BLaER1 treated with 17β-estradiol and CSF1 and Interleukin-3, amounts not matched to agents 10 nM and 100 nM (cell line): ENCODE data around the gene PHF1.

Experiments used
- H3K27ac ChIP-seq, 11 experiments: shearing (Covaris generic); formaldehyde crosslinking; 2 replicates each; pipeline ENCODE4 v1.8.1; 2022
- H3K27me3 ChIP-seq, 11 experiments: shearing (Covaris generic); formaldehyde crosslinking; 2 replicates each; pipeline ENCODE4 v1.8.1; 2022
- H3K36me3 ChIP-seq, 11 experiments: shearing (Covaris generic); formaldehyde crosslinking; 2 replicates each; pipeline ENCODE4 v1.8.1; 2022
- H3K4me1 ChIP-seq, 10 experiments: shearing (Covaris generic); formaldehyde crosslinking; 2 replicates each; pipeline ENCODE4 v1.8.1; 2022
- H3K4me2 ChIP-seq, 11 experiments: shearing (Covaris generic); formaldehyde crosslinking; 2 replicates each; pipeline ENCODE4 v1.8.1; 2022
- H3K4me3 ChIP-seq, 10 experiments: shearing (Covaris generic); formaldehyde crosslinking; 2 replicates each; pipeline ENCODE4 v1.8.1; 2022
- H3K9ac ChIP-seq, 11 experiments: shearing (Covaris generic); formaldehyde crosslinking; 2 replicates each; pipeline ENCODE4 v1.8.1; 2022
- H3K9me3 ChIP-seq, 11 experiments: shearing (Covaris generic); formaldehyde crosslinking; replicated peaks in 1 of 11; 2 replicates each; pipeline ENCODE4 v1.8.1; 2022
- H4K20me1 ChIP-seq, 11 experiments: shearing (Covaris generic); formaldehyde crosslinking; 2 replicates each; pipeline ENCODE4 v1.8.1; 2022
- Cebpa-rat ChIP-seq, 11 experiments: shearing (Covaris generic); IDR thresholded peaks; 2 replicates each; pipeline ENCODE4 v1.8.1; 2022

Gene PHF1

DNA sequence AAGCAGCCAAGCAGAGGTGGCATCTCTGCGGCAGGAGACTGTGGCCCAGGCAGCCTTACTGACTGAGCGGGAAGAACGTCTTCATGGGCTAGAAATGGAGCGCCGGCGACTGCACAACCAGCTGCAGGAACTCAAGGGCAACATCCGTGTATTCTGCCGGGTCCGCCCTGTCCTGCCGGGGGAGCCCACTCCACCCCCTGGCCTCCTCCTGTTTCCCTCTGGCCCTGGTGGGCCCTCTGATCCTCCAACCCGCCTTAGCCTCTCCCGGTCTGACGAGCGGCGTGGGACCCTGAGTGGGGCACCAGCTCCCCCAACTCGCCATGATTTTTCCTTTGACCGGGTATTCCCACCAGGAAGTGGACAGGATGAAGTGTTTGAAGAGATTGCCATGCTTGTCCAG, 5.9 kb upstream of the PHF1 start:
- Histone ChIP-seq H3K4me2 (peak overlapping the region in 10 of 11 experiments; percentile 4 to 53 (median 24); a peak in 14 of 22 replicates), H3K27ac (peak overlapping the region in 4 of 11 experiments; percentile 7 to 29 (median 17); a peak in 5 of 22 replicates), H3K9me3 (no peaks in the 10 kb centered on the region), H3K36me3 (peaks cover 0 to 90% (median 88%) of the 10 kb centered on the region in 11 experiments; a peak in 18 of 22 replicates), H3K4me3 (no peak overlapping the region), H3K9ac (peak overlapping the region in 9 of 11 experiments; percentile 12 to 46 (median 28); a peak in 7 of 22 replicates), H3K4me1 (peaks cover 22 to 40% (median 33%) of the 10 kb centered on the region in 10 experiments), H3K27me3 (no peaks in the 10 kb centered on the region), H4K20me1 (peaks cover 0 to 48% (median 18%) of the 10 kb centered on the region in 11 experiments; a peak in 12 of 22 replicates)
- no peak for TF ChIP-seq Cebpa-rat (IDR thresholded peaks at IDR 0.05)

DNA sequence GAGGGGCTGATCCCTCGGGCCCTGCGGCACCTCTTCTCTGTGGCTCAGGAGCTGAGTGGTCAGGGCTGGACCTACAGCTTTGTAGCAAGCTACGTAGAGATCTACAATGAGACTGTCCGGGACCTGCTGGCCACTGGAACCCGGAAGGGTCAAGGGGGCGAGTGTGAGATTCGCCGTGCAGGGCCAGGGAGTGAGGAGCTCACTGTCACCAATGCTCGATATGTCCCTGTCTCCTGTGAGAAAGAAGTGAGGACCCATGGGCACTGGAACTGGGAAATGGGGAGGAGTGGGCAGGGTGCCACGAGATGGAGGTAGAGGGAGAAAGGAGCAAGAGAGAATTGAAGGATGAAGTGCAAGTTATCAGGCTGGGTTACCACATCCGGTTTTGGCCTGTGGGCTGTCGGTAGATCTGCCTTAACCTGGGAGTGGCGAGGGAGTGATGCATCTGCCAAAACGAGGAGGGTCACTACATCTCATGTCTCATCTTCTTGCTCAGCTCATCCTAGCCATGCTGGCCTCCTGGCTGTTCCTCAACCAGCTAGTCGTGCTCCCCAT, 5.4 kb upstream of the PHF1 start:
- Histone ChIP-seq H4K20me1 (peaks cover 0 to 48% (median 18%) of the 10 kb centered on the region in 11 experiments; a peak in 12 of 22 replicates), H3K27ac (peak overlapping the region in 4 of 11 experiments; percentile 7 to 29 (median 17); a peak in 6 of 22 replicates), H3K4me3 (no peak overlapping the region), H3K9ac (peak overlapping the region in 9 of 11 experiments; percentile 12 to 46 (median 27); a peak in 7 of 22 replicates), H3K27me3 (no peaks in the 10 kb centered on the region), H3K36me3 (peaks cover 0 to 84% (median 82%) of the 10 kb centered on the region in 11 experiments; a peak in 18 of 22 replicates), H3K4me2 (peak overlapping the region in 10 of 11 experiments; percentile 4 to 53 (median 21); a peak in 15 of 22 replicates), H3K4me1 (peaks cover 23 to 40% (median 33%) of the 10 kb centered on the region in 10 experiments), H3K9me3 (no peaks in the 10 kb centered on the region)
- TF ChIP-seq Cebpa-rat (IDR thresholded peaks at IDR 0.05) = no peak

DNA sequence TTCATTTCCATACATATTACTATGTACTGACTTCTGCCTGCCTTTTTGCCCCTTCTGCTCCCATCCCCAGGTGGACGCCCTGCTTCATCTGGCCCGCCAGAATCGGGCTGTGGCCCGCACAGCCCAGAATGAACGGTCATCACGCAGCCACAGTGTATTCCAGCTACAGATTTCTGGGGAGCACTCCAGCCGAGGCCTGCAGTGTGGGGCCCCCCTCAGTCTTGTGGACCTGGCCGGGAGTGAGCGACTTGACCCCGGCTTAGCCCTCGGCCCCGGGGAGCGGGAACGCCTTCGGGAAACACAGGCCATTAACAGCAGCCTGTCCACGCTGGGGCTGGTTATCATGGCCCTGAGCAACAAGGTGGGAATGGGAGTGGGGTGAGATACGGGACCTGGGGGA, 4.7 kb upstream of the PHF1 start:
- no peak for TF ChIP-seq Cebpa-rat (IDR thresholded peaks at IDR 0.05)

DNA sequence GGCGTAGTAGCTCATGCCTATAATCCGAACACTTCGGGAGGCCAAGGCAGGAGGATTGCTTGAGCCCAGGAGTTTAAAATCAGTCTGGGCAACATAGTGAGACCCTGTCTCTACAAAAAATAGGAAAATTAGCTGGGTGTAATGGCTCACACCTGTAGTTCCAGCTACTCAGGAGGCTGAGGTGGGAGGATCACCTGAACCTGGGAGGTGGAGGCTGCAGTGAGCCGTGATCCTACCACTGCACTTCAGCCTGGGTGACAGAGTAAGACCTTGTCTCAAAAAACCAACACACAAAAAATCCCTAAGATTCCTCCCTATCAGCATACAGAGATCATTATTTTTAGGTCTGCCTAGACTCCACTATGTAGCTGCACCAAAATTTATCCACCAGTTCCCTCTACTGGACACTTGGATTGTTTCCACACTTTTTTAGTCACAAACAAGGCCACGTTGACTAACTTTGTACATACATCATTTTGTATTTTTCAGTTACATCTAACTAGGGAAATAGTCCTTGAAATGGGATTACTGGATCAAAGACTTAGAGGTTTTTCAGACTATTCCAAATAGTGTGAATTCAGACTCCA, 3.6 kb upstream of the PHF1 start:
- H3K9me3 ChIP-seq = no peaks in the 10 kb centered on the region
- H3K27me3 ChIP-seq = no peaks in the 10 kb centered on the region
- H3K4me1 ChIP-seq = peaks cover 34 to 51% (median 42%) of the 10 kb centered on the region in 10 experiments
- 0 out of 22 replicates have a peak overlapping the region, but pooled peaks of 1 of the 11 experiments have one; percentile 43 for H3K4me2 ChIP-seq
- no peak for TF ChIP-seq Cebpa-rat (IDR thresholded peaks at IDR 0.05)
- H3K9ac ChIP-seq = peak overlapping the region in 4 of 11 experiments; percentile 2 to 18 (median 5); a peak in 5 of 22 replicates
- peaks cover 0 to 45% (median 18%) of the 10 kb centered on the region in 11 experiments; a peak in 13 of 22 replicates for H4K20me1 ChIP-seq
- no peak overlapping the region for H3K27ac ChIP-seq
- H3K4me3 ChIP-seq = no peak overlapping the region
- peaks cover 0 to 68% (median 65%) of the 10 kb centered on the region in 11 experiments; a peak in 18 of 22 replicates for H3K36me3 ChIP-seq

More for the DNA sequence above, 4.7 kb upstream of the PHF1 start:
- peak overlapping the region in 4 of 11 experiments; percentile 18 to 41 (median 21); a peak in 2 of 22 replicates for H3K9ac ChIP-seq
- H4K20me1 ChIP-seq = peaks cover 0 to 48% (median 18%) of the 10 kb centered on the region in 11 experiments; a peak in 12 of 22 replicates
- H3K4me3 ChIP-seq = no peak overlapping the region
- H3K4me1 ChIP-seq = peaks cover 23 to 40% (median 33%) of the 10 kb centered on the region in 10 experiments
- H3K27me3 ChIP-seq = no peaks in the 10 kb centered on the region
- peaks cover 0 to 78% (median 76%) of the 10 kb centered on the region in 11 experiments; a peak in 18 of 22 replicates for H3K36me3 ChIP-seq
- H3K9me3 ChIP-seq = no peaks in the 10 kb centered on the region
- no peak overlapping the region; a peak in 1 of 22 replicates for H3K27ac ChIP-seq
- peak overlapping the region in 2 of 11 experiments; percentile 47 to 49; a peak in 1 of 22 replicates for H3K4me2 ChIP-seq

DNA sequence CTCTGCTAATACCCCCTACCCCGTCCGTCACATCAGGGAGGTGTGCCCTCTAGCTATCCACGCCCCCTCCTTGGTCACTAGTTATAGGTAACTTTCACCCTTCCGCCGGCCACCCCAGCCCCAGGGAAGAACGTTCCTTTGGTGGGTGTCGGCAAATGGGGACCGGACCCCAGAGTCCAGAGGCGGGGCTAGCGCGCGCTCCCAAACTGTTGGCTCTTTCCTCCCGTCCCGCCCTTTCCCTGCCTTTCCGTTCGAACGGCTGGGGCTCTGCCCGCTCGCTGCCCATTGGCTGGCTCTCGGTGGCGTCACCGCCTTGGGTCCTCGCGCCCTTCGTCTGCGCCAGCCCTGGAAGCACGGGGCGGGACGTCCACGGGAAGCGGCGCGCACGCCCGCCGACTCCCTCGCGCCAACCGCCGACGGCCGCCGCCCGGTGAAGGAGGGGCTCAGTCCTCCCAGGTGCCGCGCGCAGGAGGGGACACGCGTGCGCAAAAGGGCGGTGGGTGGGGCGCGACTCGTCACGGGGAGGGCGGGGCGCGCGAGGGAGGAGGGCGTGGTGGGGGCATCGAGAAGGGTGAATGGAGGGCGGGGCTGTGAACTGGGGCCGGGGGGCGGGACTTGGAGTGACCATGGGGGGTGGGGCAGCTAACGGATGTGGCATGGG, 634 bp upstream of the PHF1 start:
- H3K9me3 ChIP-seq = no peaks in the 10 kb centered on the region
- peak overlapping the region; percentile 73 to 93 (median 84); a peak in 21 of 22 replicates for H3K27ac ChIP-seq
- H3K4me3 ChIP-seq = peak overlapping the region; percentile 73 to 86 (median 78)
- H3K9ac ChIP-seq = peak overlapping the region; percentile 78 to 90 (median 85)
- peaks cover 55 to 62% (median 58%) of the 10 kb centered on the region in 10 experiments for H3K4me1 ChIP-seq
- no peak for TF ChIP-seq Cebpa-rat (IDR thresholded peaks at IDR 0.05)
- H3K4me2 ChIP-seq = peak overlapping the region; percentile 85 to 97 (median 92)
- no peaks in the 10 kb centered on the region for H3K27me3 ChIP-seq
- peaks cover 26 to 67% (median 61%) of the 10 kb centered on the region in 11 experiments for H3K36me3 ChIP-seq
- H4K20me1 ChIP-seq = peaks cover 5 to 43% (median 18%) of the 10 kb centered on the region in 11 experiments; a peak in 15 of 22 replicates

DNA sequence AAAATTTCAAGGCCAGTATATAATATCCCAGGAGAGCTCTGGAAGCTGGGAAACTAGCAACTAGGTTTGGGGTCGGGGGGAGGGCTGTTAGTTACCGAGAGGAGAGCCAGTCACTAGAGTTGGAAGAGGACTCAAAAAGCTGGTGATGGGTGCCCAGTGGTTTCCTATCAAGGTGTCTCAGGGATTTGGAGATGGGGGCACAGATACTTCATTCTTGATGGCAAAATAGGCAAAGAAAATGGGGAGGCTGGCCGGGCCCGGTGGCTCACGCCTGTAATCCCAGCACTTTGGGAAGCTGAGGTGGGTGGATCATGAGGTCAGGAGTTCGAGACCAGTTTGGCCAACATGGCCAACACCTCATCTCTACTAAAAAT, 805 bp downstream of the PHF1 start:
- peaks cover 39 to 67% (median 61%) of the 10 kb centered on the region in 11 experiments for H3K36me3 ChIP-seq
- peak overlapping the region in 10 of 11 experiments; percentile 75 to 93 (median 84); a peak in 20 of 22 replicates for H3K27ac ChIP-seq
- H3K27me3 ChIP-seq = no peaks in the 10 kb centered on the region
- H3K9me3 ChIP-seq = no peaks in the 10 kb centered on the region
- peak overlapping the region; percentile 87 to 99 (median 93) for H3K4me2 ChIP-seq
- H3K4me1 ChIP-seq = peaks cover 62 to 67% (median 65%) of the 10 kb centered on the region in 10 experiments
- peak overlapping the region; percentile 77 to 90 (median 84) for H3K9ac ChIP-seq
- peak overlapping the region; percentile 73 to 86 (median 78) for H3K4me3 ChIP-seq
- TF ChIP-seq Cebpa-rat (IDR thresholded peaks at IDR 0.05) = no peak
- peaks cover 6 to 43% (median 20%) of the 10 kb centered on the region in 11 experiments; a peak in 13 of 22 replicates for H4K20me1 ChIP-seq

DNA sequence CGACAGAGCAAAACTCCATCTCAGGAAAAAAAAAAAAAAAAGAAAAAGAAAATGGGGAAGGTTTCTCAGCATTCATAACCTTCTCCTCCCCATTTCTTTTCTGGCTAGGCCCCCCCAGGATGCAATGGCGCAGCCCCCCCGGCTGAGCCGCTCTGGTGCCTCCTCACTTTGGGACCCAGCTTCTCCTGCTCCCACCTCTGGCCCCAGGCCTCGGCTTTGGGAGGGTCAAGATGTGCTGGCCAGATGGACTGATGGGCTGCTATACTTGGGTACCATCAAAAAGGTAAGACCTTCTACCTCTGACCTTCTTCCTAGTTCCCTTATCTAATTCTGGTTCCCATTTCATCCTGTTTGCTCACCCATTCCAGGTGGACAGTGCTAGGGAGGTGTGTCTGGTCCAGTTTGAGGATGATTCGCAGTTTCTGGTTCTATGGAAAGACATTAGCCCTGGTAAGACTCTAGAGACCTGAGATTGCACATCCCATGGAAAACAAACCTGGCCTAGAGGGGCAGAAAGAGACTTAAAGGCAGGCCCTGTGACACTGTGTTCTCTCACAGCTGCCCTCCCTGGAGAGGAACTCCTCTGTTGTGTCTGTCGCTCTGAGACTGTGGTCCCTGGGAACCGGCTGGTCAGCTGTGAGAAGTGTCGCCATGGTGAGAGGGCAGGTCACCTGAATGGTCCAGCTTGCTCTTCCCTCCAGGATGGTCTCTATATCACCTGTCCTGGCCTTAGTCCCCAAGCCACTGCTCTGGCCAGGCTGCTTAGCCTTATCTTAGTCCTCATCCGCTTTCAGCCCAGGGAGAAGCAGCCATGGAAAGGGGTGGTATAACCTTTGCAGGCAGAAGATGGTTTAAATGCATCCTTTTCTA, 1.6 kb downstream of the PHF1 start:
- Histone ChIP-seq H3K9me3 (no peaks in the 10 kb centered on the region), H3K27me3 (no peaks in the 10 kb centered on the region), H3K4me1 (peaks cover 63 to 74% (median 72%) of the 10 kb centered on the region in 10 experiments), H3K27ac (peak overlapping the region in 2 of 11 experiments; percentile 6 to 81; a peak in 1 of 22 replicates), H3K4me2 (peak overlapping the region; percentile 87 to 99 (median 93)), H3K4me3 (peak overlapping the region in 7 of 10 experiments; percentile 73 to 86 (median 78); a peak in 13 of 20 replicates), H4K20me1 (peaks cover 6 to 51% (median 23%) of the 10 kb centered on the region in 11 experiments; a peak in 12 of 22 replicates), H3K36me3 (peaks cover 42 to 62% (median 53%) of the 10 kb centered on the region in 11 experiments), H3K9ac (peak overlapping the region in 10 of 11 experiments; percentile 15 to 90 (median 84); a peak in 19 of 22 replicates)
- TF ChIP-seq Cebpa-rat (IDR thresholded peaks at IDR 0.05) = no peak
